Measurements from ENCODE around the gene PHF14. TPM values are rescaled to one million over a fixed set of nuclear protein-coding genes. Genes with fewer than 3 reads are reported as not detected.

PHF14 gene
- total RNA-seq, 4 donors from 2014 or later: 18.5 to 30.6 (median 23.4) TPM

- intact Hi-C loops (cut with DNase I; ENCODE audit: low total_unique reads): no loop called here
- TF ChIP-seq CTCF (IDR thresholded peaks at IDR 0.05) (no peak), POLR2A (IDR thresholded peaks at IDR 0.05) (no peak)
- WGBS, 2 donors: 92 to 93% methylated on average over 2 of the region's 2 CpGs
- no peak for DNase-seq (ENCODE audit: low spot score in 2 of 2)
- no peak overlapping the region for H3K4me3 ChIP-seq (ENCODE audit: low read depth, poor library complexity, severe bottlenecking)
Measured at GRCh38 chr7:11216276-11216675, 242.6 kb downstream of the PHF14 start.

- H3K4me3 ChIP-seq (ENCODE audit: low read depth, poor library complexity, severe bottlenecking): no peak overlapping the region
- 75 to 79% methylated on average over 6 of the region's 6 CpGs for WGBS, 2 donors
- intact Hi-C loops (cut with DNase I; ENCODE audit: low total_unique reads): no loop called here
- TF ChIP-seq POLR2A (IDR thresholded peaks at IDR 0.05): no peak
- TF ChIP-seq CTCF (IDR thresholded peaks at IDR 0.05): no peak
- no peak for DNase-seq (ENCODE audit: low spot score in 2 of 2)
Measured at GRCh38 chr7:11217848-11218565, 244.3 kb downstream of the PHF14 start.
